ENCODE measurements around the gene SLC44A1. TPM values are rescaled to one million over a fixed set of nuclear protein-coding genes. Genes with fewer than 3 reads are reported as not detected.
A peak's percentile ranks its signal among the peaks of the same experiment; 100 is the strongest.

The SLC44A1 gene
- total and polyA plus RNA-seq, 5 donors from 2014 or later, result 5.8 to 19.8 (median 13.4) TPM

DNA sequence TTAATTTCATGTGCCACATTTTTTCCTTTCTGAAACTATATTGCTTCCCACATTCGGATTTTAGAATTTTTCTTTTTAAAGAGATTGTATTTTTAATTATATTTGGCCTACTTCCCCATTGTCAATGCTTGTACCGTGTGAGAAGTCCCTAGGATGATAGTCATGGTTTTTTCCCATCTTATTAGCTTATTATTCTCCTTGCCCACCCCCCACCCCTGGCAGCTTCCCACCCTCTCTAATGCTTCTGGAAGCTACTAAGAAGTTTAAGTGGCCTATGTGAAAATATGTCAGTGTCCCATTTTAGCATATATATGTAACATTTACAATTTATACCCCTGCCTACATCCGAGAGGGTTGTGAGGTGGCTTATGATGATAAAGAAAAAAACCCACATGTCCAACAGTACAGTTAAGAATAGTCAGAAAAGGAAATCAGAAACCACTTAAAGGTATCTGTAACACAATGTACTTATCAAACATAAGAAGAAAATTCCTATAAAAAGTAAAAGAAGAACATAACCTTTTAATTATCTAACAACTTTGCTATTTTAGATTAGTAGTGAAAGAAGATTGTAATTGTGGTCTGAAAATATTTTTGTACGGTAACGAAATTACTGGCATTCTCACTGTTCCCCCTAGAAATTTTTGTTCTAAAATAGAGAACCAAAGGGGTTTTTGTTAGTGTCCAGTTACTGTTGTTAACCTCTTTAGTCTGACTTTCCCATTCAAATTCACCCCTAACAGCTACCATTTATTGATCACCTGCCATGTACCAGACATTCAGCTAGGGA lies 62.1 kb downstream of the SLC44A1 start:
- H3K9me3 ChIP-seq (ENCODE audit: control insufficient read depth in 2 of 2, low read length in 2 of 2), result no peaks in the 10 kb centered on the region
- no peak overlapping the region for H3K4me3 ChIP-seq (ENCODE audit: low read depth, low read length)
- H3K9me3 Mint-ChIP-seq, result no peaks in the 10 kb centered on the region
- ATAC-seq (ENCODE audit: low read depth in 2 of 2) (no peak), DNase-seq (no peak)
- H3K27ac Mint-ChIP-seq, result peak overlapping the region in 1 of 3 donors; percentile 57
- no peaks in the 10 kb centered on the region for H3K4me1 ChIP-seq (ENCODE audit: control insufficient read depth, insufficient read depth, low read length, poor library complexity, severe bottlenecking)
- H3K27ac ChIP-seq (ENCODE audit: insufficient read depth, low read length, poor library complexity, severe bottlenecking), result no peak overlapping the region
- peaks cover 17% of the 10 kb centered on the region for H3K36me3 Mint-ChIP-seq
- H3K4me3 Mint-ChIP-seq, result no peak overlapping the region
- H3K4me1 Mint-ChIP-seq, result peaks cover 0 to 7% (median 2%) of the 10 kb centered on the region in 4 donors
- H3K27me3 Mint-ChIP-seq, result no peaks in the 10 kb centered on the region
- no peaks in the 10 kb centered on the region for H3K36me3 ChIP-seq (ENCODE audit: control insufficient read depth, insufficient read depth, low read length)
- no peaks in the 10 kb centered on the region for H3K27me3 ChIP-seq (ENCODE audit: control insufficient read depth, insufficient read depth, low read length)

DNA sequence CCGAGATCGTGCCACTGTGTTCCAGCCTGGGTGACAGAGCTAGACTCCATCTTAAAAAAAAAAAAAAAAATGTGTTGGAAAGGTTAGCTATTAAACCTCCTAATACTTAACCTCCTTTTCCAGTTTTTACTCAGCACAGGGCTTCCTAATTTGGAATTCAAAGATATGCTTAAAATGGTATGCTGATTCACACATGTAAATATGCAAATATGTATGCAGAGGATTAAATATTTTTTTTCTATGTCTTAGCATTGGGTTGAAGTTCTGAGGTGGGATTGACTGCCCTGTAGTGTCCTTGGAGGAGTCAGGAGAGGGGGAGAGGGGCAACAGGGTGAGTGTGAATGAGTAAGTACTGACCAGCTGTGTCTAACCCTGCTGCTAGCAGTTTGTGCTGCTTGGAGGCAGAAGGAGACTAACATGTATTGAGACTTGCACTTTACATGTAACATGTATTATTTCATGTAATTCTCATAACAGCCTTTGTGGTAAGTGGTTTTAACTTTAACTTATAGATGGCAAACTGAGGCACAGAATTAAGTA lies 63.2 kb downstream of the SLC44A1 start:
- no peak overlapping the region for H3K27ac ChIP-seq (ENCODE audit: insufficient read depth, low read length, poor library complexity, severe bottlenecking)
- no peaks in the 10 kb centered on the region for H3K27me3 Mint-ChIP-seq
- H3K36me3 Mint-ChIP-seq, result peaks cover 22% of the 10 kb centered on the region

DNA sequence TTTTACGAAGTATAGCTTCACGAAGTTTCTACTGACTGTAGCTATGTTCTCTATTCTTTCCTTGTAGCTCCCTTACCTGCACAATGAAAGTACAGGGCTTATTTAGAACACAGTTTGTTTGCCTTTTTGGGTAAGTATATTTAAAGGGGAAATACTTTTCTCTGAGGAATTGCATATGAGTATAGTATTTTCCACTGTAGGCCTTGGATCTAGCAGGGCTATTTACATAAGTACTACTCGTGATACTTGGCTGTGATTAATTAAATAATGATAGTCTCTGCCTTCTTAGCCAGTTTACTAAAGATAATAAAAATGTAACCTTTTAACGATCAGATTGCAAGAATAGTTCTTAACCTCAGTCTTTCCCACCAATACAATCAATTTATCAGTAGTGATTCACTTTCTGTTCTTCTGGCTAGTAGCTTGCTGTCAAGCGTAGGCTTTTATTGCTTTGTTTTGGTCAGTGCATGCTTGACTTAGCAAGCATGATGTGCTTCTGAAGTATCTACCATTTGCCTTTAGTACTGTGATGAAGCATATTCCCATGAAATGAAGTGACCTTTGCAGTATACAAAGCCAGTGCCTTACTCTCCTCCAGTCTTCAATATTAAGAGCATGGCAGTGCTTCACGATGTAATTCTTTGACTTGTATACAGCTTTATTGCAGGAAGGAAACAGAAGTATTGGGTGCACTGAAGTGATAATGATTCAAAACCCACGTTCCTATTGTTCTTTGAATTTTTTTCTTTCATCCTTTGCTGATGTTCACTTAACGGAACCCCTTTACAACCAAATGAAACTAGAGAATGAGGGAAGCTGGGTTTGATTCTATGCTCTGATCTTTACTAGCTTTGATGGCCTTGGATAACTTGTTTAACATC lies 64.2 kb downstream of the SLC44A1 start:
- H3K27me3 ChIP-seq (ENCODE audit: control insufficient read depth, insufficient read depth, low read length), result no peaks in the 10 kb centered on the region
- Mint-ChIP-seq H3K27me3 (no peaks in the 10 kb centered on the region), H3K36me3 (peaks cover 21% of the 10 kb centered on the region), H3K9me3 (no peaks in the 10 kb centered on the region), H3K4me3 (no peak overlapping the region), H3K4me1 (peaks cover 0 to 10% (median 0%) of the 10 kb centered on the region in 4 donors), H3K27ac (no peak overlapping the region)
- no peaks in the 10 kb centered on the region for H3K4me1 ChIP-seq (ENCODE audit: control insufficient read depth, insufficient read depth, low read length, poor library complexity, severe bottlenecking)
- no peak for DNase-seq
- peaks cover 3% of the 10 kb centered on the region for H3K36me3 ChIP-seq (ENCODE audit: control insufficient read depth, insufficient read depth, low read length)
- no peak for ATAC-seq (ENCODE audit: low read depth in 2 of 2)
- H3K4me3 ChIP-seq (ENCODE audit: low read depth, low read length), result no peak overlapping the region
- H3K27ac ChIP-seq (ENCODE audit: insufficient read depth, low read length, poor library complexity, severe bottlenecking), result no peak overlapping the region
- no peaks in the 10 kb centered on the region for H3K9me3 ChIP-seq (ENCODE audit: control insufficient read depth in 2 of 2, low read length in 2 of 2)

More for the DNA sequence above, 63.2 kb downstream of the SLC44A1 start:
- Histone ChIP-seq H3K4me1 (ENCODE audit: control insufficient read depth, insufficient read depth, low read length, poor library complexity, severe bottlenecking) (no peaks in the 10 kb centered on the region), H3K27me3 (ENCODE audit: control insufficient read depth, insufficient read depth, low read length) (no peaks in the 10 kb centered on the region), H3K9me3 (ENCODE audit: control insufficient read depth in 2 of 2, low read length in 2 of 2) (no peaks in the 10 kb centered on the region), H3K36me3 (ENCODE audit: control insufficient read depth, insufficient read depth, low read length) (peaks cover 3% of the 10 kb centered on the region), H3K4me3 (ENCODE audit: low read depth, low read length) (no peak overlapping the region)
- ATAC-seq (ENCODE audit: low read depth in 2 of 2) (no peak), DNase-seq (no peak)
- no peak overlapping the region for H3K4me3 Mint-ChIP-seq
- no peaks in the 10 kb centered on the region for H3K9me3 Mint-ChIP-seq
- no peak overlapping the region for H3K27ac Mint-ChIP-seq
- H3K4me1 Mint-ChIP-seq, result peaks cover 0 to 10% (median 0%) of the 10 kb centered on the region in 4 donors

DNA sequence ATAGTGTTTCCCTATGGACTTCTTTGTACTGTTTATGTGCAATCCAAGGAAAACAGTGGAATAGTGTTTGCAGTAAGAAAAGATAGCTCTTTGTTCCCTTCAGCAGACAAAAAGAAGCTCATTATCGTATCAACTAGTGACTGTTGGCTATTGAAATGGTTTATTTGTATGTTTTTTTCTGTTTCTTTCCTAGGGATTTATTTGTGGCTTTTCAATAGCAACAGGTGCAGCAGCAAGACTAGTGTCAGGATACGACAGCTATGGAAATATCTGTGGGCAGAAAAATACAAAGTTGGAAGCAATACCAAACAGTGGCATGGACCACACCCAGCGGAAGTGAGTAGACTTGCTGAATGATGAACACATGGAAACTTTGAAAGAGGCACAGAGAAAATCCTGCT lies 65.1 kb downstream of the SLC44A1 start:
- Mint-ChIP-seq H3K4me1 (peaks cover 0 to 8% (median 0%) of the 10 kb centered on the region in 4 donors), H3K27ac (no peak overlapping the region), H3K36me3 (peaks cover 28% of the 10 kb centered on the region), H3K27me3 (no peaks in the 10 kb centered on the region), H3K9me3 (no peaks in the 10 kb centered on the region), H3K4me3 (no peak overlapping the region)
- ATAC-seq (ENCODE audit: low read depth in 2 of 2) (no peak), DNase-seq (no peak)
- Histone ChIP-seq H3K27me3 (ENCODE audit: control insufficient read depth, insufficient read depth, low read length) (no peaks in the 10 kb centered on the region), H3K27ac (ENCODE audit: insufficient read depth, low read length, poor library complexity, severe bottlenecking) (no peak overlapping the region), H3K4me3 (ENCODE audit: low read depth, low read length) (no peak overlapping the region), H3K36me3 (ENCODE audit: control insufficient read depth, insufficient read depth, low read length) (peaks cover 3% of the 10 kb centered on the region), H3K9me3 (ENCODE audit: control insufficient read depth in 2 of 2, low read length in 2 of 2) (no peaks in the 10 kb centered on the region), H3K4me1 (ENCODE audit: control insufficient read depth, insufficient read depth, low read length, poor library complexity, severe bottlenecking) (no peaks in the 10 kb centered on the region)

DNA sequence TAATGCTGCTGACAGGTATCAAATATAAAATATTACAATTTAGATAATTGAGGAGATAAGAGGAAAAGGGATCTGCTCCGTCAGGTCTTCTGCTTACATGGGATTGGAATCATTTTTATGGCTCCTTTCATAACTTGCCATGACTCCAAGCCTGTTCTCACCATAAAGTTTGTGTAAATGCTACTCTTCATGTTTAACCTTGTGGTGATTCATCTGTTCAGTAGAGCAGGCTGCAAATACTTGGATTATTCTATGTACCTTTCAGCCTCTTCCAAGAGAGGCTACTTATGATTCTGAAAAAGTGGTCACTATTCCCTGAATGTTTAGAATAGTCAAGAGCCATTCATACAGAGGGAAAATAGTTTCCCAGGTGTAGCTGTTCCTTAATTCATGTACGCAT lies 66.9 kb downstream of the SLC44A1 start:
- no peak overlapping the region for H3K27ac ChIP-seq (ENCODE audit: insufficient read depth, low read length, poor library complexity, severe bottlenecking)
- peaks cover 3% of the 10 kb centered on the region for H3K36me3 ChIP-seq (ENCODE audit: control insufficient read depth, insufficient read depth, low read length)
- DNase-seq (no peak), ATAC-seq (ENCODE audit: low read depth in 2 of 2) (no peak)
- no peaks in the 10 kb centered on the region for H3K9me3 Mint-ChIP-seq
- H3K27me3 ChIP-seq (ENCODE audit: control insufficient read depth, insufficient read depth, low read length), result no peaks in the 10 kb centered on the region
- no peak overlapping the region for H3K4me3 Mint-ChIP-seq
- H3K36me3 Mint-ChIP-seq, result peaks cover 29% of the 10 kb centered on the region
- H3K27me3 Mint-ChIP-seq, result no peaks in the 10 kb centered on the region
- H3K27ac Mint-ChIP-seq, result no peak overlapping the region
- H3K9me3 ChIP-seq (ENCODE audit: control insufficient read depth in 2 of 2, low read length in 2 of 2), result no peaks in the 10 kb centered on the region
- no peak overlapping the region for H3K4me3 ChIP-seq (ENCODE audit: low read depth, low read length)
- no peaks in the 10 kb centered on the region for H3K4me1 ChIP-seq (ENCODE audit: control insufficient read depth, insufficient read depth, low read length, poor library complexity, severe bottlenecking)
- H3K4me1 Mint-ChIP-seq, result peaks cover 0 to 8% (median 0%) of the 10 kb centered on the region in 4 donors

DNA sequence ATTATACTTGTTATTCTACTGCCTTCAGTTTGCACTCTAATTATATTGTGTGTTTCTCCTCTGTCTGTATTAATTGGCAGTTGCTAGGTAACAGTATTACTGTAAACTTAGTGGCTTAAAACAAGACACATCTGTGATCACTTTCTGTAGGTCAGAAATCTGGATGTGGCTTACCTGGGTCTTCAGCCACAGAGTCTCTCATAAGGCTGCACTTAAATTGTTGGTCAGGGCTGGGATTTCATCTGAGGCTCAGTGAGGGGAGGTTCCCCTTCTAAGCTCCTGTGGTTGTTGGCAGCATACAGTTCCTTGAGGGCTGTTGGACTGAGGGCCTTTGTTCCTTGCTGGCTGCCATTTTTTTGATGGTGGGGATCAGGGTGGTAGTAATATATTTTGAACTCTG lies 68.8 kb downstream of the SLC44A1 start:
- H3K9me3 Mint-ChIP-seq, result peaks cover 0 to 1% (median 0%) of the 10 kb centered on the region in 7 donors
- no peak for DNase-seq
- H3K36me3 Mint-ChIP-seq, result peaks cover 30% of the 10 kb centered on the region
- ATAC-seq (ENCODE audit: low read depth in 2 of 2), result no peak
- H3K27me3 Mint-ChIP-seq, result no peaks in the 10 kb centered on the region
- Histone ChIP-seq H3K9me3 (ENCODE audit: control insufficient read depth in 2 of 2, low read length in 2 of 2) (no peaks in the 10 kb centered on the region), H3K4me3 (ENCODE audit: low read depth, low read length) (no peak overlapping the region), H3K27ac (ENCODE audit: insufficient read depth, low read length, poor library complexity, severe bottlenecking) (no peak overlapping the region), H3K4me1 (ENCODE audit: control insufficient read depth, insufficient read depth, low read length, poor library complexity, severe bottlenecking) (no peaks in the 10 kb centered on the region), H3K27me3 (ENCODE audit: control insufficient read depth, insufficient read depth, low read length) (no peaks in the 10 kb centered on the region), H3K36me3 (ENCODE audit: control insufficient read depth, insufficient read depth, low read length) (peaks cover 3% of the 10 kb centered on the region)
- H3K4me3 Mint-ChIP-seq, result no peak overlapping the region
- H3K4me1 Mint-ChIP-seq, result peaks cover 0 to 6% (median 0%) of the 10 kb centered on the region in 4 donors
- no peak overlapping the region for H3K27ac Mint-ChIP-seq

DNA sequence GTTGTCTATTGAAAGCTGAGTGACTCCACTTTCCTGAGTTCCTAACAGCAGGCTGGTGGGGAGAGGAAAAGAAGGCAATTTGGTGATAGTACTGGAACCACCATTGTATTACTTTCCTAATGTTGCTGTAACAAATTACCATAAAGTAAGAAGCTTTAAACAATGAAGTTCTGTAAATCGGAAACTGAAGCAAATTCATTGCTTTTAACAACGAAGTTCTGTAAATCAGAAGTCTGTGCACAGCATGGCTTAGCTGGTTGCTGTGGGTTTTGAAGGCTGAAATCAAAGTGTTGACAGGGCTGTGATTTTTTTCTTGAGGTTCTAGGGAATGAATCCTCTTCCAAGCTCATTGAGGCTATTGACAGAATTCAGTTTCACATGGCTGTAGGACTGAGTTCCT lies 72.3 kb downstream of the SLC44A1 start:
- H3K4me1 ChIP-seq (ENCODE audit: control insufficient read depth, insufficient read depth, low read length, poor library complexity, severe bottlenecking), result no peaks in the 10 kb centered on the region
- H3K27me3 ChIP-seq (ENCODE audit: control insufficient read depth, insufficient read depth, low read length), result no peaks in the 10 kb centered on the region
- peaks cover 0 to 4% (median 0%) of the 10 kb centered on the region in 4 donors for H3K4me1 Mint-ChIP-seq
- peaks cover 3% of the 10 kb centered on the region for H3K36me3 ChIP-seq (ENCODE audit: control insufficient read depth, insufficient read depth, low read length)
- no peaks in the 10 kb centered on the region for H3K9me3 ChIP-seq (ENCODE audit: control insufficient read depth in 2 of 2, low read length in 2 of 2)
- no peak overlapping the region for H3K4me3 ChIP-seq (ENCODE audit: low read depth, low read length)
- H3K27ac Mint-ChIP-seq, result no peak overlapping the region
- H3K4me3 Mint-ChIP-seq, result no peak overlapping the region
- no peaks in the 10 kb centered on the region for H3K27me3 Mint-ChIP-seq
- H3K36me3 Mint-ChIP-seq, result peaks cover 31% of the 10 kb centered on the region
- H3K27ac ChIP-seq (ENCODE audit: insufficient read depth, low read length, poor library complexity, severe bottlenecking), result no peak overlapping the region
- peaks cover 0 to 2% (median 0%) of the 10 kb centered on the region in 7 donors for H3K9me3 Mint-ChIP-seq
- DNase-seq, result no peak
- no peak for ATAC-seq (ENCODE audit: low read depth in 2 of 2)

Data from CD4-positive, CD25-positive, alpha-beta regulatory T cell (primary cell).